Left lung (tissue), 10 donors: ENCODE measurements around the gene SLC7A8. TPM values are rescaled to one million over a fixed set of nuclear protein-coding genes. Genes with fewer than 3 reads are reported as not detected.
A peak's percentile ranks its signal among the peaks of the same experiment; 100 is the strongest.

Experiments used
- ATAC-seq: fragments of 200-7000 bp; cut with Tn5 transposase; one replicate; pipeline ENCODE4 v1.9.1; 2020; ENCODE audit warnings: moderate library complexity
- DNase-seq, 4 donors: peaks; one replicate each; pipeline ENCODE4 v3.0.0-alpha.2; 2013 to 2020
- H3K27ac ChIP-seq, 2 donors: fragments of 200-600 bp; sonication (generic) in 1 of 2; one replicate each; pipeline versions ENCODE4 v1.5.0 to v1.8.0; 2020 to 2021
- H3K27me3 ChIP-seq, 2 donors: fragments of 200-600 bp; sonication (generic) in 1 of 2; one replicate each; pipeline versions ENCODE4 v1.5.0 to v1.8.0; 2020 to 2021
- H3K36me3 ChIP-seq, 2 donors: fragments of 200-600 bp; sonication (generic) in 1 of 2; one replicate each; pipeline versions ENCODE4 v1.5.0 to v1.8.0; 2020 to 2021
- H3K4me1 ChIP-seq, 2 donors: fragments of 200-600 bp; one replicate each; pipeline ENCODE4 v1.8.0; 2021
- H3K4me3 ChIP-seq, 2 donors: fragments of 200-600 bp; sonication (generic) in 1 of 2; one replicate each; pipeline versions ENCODE4 v1.5.0 to v1.8.0; 2020 to 2021; ENCODE audit warnings: mild to moderate bottlenecking in 1 of 2
- H3K9me3 ChIP-seq, 2 donors: fragments of 200-600 bp; sonication (generic) in 1 of 2; one replicate each; pipeline versions ENCODE4 v1.5.0 to v1.8.0; 2020 to 2021
- intact Hi-C, 2 donors: fragments of 100-400 bp; cut with DNase I; formaldehyde crosslinking; loops; one replicate each; pipeline versions ENCODE4 v1.11.2 to v1.14.2; 2022
- polyA plus RNA-seq, 6 donors: library from polyadenylated mRNA; unstranded; fragments of 120-200 nt; gene quantifications; one replicate each; pipeline ENCODE4 v1.2.1, GENCODE V29; 2013; ENCODE audit not compliant: insufficient read length in 6 of 6
- total RNA-seq, 2 donors: library from RNA; stranded (reverse); fragmentation: NEBNext Ultra II Directional; extraction: Animal tissue kit (Norgen Biotek cat#: 25700); gene quantifications; one replicate each; pipeline ENCODE4 v1.2.1, GENCODE V29; 2021
- TF ChIP-seq, protein P1 (sequence below), 2 donors: fragments of 200-600 bp; sonication (generic) in 1 of 2; IDR thresholded peaks; one replicate each; pipeline versions ENCODE4 v1.5.0 to v1.8.0; 2021; ENCODE audit warnings: antibody characterized with exemption in 2 of 2
- donor health status: DM: no; HTN: yes; CAD: no.
- donor health status: DM: no; HTN: no; CAD: no.

The SLC7A8 gene
- total and polyA plus RNA-seq, 8 donors: 38.5 to 153 (median 124) TPM

DNA sequence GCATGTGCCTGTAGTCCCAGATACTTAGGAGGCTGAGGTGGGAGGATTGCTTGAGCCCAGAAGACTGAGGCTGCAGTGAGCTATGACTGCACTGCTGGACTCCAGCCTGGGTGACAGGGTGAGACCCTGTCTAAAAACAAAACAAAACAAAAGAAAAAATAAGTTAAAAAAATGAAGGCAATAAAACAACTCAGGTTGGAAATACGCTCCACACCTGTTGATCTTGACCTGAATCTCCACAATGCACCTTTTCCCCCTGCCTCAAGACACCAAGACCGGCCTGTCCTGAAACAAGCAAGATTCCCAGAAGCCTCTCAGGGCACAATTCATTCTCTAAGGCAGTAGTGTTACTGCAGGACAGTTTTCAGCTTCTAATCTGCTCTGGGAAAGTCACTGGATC is 43.6 kb downstream of the SLC7A8 start:
- H3K27ac ChIP-seq: no peak overlapping the region
- H3K36me3 ChIP-seq: peaks cover 0 to 20% of the 10 kb centered on the region in 2 donors
- intact Hi-C loops: no loop called here
- no peaks in the 10 kb centered on the region for H3K27me3 ChIP-seq
- peaks cover 0 to 10% of the 10 kb centered on the region in 2 donors for H3K4me1 ChIP-seq
- ATAC-seq (no peak), DNase-seq (no peak)
- H3K9me3 ChIP-seq: no peaks in the 10 kb centered on the region
- TF ChIP-seq, protein P1, sequence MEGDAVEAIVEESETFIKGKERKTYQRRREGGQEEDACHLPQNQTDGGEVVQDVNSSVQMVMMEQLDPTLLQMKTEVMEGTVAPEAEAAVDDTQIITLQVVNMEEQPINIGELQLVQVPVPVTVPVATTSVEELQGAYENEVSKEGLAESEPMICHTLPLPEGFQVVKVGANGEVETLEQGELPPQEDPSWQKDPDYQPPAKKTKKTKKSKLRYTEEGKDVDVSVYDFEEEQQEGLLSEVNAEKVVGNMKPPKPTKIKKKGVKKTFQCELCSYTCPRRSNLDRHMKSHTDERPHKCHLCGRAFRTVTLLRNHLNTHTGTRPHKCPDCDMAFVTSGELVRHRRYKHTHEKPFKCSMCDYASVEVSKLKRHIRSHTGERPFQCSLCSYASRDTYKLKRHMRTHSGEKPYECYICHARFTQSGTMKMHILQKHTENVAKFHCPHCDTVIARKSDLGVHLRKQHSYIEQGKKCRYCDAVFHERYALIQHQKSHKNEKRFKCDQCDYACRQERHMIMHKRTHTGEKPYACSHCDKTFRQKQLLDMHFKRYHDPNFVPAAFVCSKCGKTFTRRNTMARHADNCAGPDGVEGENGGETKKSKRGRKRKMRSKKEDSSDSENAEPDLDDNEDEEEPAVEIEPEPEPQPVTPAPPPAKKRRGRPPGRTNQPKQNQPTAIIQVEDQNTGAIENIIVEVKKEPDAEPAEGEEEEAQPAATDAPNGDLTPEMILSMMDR (IDR thresholded peaks at IDR 0.05): no peak
- no peak overlapping the region for H3K4me3 ChIP-seq

DNA sequence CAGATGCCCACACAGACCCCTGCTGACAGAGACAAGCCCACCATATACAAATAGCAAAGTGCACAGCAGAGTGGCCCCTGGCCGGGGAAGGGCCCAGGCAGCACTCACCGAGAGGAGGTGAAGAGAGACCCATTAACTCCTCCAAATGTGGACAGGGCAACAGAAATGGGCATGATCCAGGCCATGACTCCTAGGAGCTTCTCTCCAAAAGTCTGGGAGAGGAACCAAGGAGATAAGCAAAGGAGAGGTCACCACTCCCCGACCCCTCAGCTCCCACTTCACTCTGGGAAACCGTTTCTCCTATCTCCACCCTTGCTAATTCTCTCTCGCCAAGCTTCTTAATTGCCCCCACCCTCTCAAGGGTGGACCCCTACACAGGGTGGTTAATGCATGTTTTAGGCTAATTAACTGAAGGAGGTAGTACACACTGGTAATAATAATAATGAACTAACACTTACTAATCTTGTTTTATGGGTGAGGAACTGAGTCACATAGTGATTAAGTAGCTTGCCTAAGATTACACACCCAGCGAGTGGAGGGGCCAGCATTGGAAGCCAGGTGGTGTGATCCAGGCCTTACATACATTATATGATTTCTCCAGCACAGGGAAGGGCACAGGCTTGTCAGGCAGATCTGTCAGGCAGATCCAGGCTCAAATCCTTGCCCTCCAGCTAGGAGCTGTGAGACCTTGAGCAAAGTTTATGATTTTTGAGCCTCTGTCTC is 45.5 kb downstream of the SLC7A8 start:
- H3K9me3 ChIP-seq: no peaks in the 10 kb centered on the region
- no peak overlapping the region for H3K4me3 ChIP-seq
- no peak overlapping the region for H3K27ac ChIP-seq
- DNase-seq: no peak
- H3K4me1 ChIP-seq: peaks cover 0 to 10% of the 10 kb centered on the region in 2 donors
- TF ChIP-seq, protein P1 (IDR thresholded peaks at IDR 0.05): no peak
- ATAC-seq: no peak
- H3K27me3 ChIP-seq: no peaks in the 10 kb centered on the region
- peaks cover 0 to 20% of the 10 kb centered on the region in 2 donors for H3K36me3 ChIP-seq
- intact Hi-C loops: no loop called here

DNA sequence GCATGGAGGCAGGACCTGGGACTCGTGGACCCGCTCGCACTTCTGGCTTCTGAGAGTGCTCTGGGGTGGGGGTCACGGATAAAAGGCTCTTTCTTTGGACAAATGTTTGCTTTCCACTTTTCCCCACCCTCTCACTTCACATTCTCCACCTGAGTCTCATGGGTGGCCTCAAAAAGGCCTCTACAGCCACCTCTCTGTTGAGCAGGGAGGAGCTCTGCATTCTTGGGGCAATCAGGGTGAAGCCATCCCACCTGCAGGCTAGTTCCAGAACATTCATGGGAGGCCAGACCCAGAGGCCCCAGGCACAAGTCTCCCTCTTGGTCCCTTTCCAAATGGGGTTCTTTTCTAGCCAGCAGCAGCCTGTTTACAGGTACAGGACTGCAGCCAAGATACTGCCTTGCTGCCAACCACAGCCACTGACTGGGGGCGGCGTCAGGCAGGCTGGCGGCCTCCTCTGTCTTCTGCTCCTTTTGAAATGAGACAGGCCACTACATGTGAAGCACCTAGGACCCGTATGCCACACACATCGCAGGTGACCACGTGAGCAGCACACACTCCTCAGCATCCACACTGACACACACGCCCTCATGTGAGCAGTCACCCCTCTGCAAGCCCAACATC is 46.2 kb downstream of the SLC7A8 start:
- DNase-seq (no peak), ATAC-seq (peak; percentile 55)
- Histone ChIP-seq H3K9me3 (no peaks in the 10 kb centered on the region), H3K4me1 (peaks cover 0 to 7% of the 10 kb centered on the region in 2 donors), H3K27ac (no peak overlapping the region), H3K36me3 (peaks cover 0 to 24% of the 10 kb centered on the region in 2 donors), H3K27me3 (no peaks in the 10 kb centered on the region), H3K4me3 (no peak overlapping the region)
- TF ChIP-seq, protein P1 (IDR thresholded peaks at IDR 0.05): no peak
- intact Hi-C loops: no loop called here

DNA sequence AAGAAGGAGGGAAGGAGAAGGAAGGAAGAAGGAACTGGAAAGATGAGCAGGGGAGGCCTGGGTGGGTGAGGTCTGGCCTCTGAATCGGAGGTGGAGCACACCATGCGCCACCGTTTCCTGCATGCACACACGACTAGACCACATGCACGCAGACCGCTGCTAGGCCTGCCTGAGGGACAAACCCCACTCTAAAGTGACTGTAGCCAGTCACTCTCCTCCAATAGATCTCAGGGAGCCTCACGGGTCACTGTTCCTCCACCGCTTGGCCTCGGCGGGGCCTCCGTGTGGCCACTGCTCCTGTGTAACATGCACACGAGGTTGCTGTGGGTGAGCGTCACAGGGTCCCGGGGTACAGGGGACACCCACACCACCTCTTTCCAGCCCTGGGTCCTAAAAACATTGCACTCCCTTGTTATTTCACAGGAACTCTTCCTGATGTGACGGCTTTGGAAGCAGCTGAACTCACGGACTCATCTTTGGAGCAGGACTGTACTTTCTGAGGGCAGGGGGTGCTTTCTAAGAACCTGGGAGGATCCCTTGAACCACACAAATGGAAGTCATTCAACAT is 46.8 kb downstream of the SLC7A8 start:
- H3K36me3 ChIP-seq: peaks cover 0 to 27% of the 10 kb centered on the region in 2 donors
- intact Hi-C loops: no loop called here
- H3K27me3 ChIP-seq: no peaks in the 10 kb centered on the region
- no peaks in the 10 kb centered on the region for H3K9me3 ChIP-seq
- TF ChIP-seq, protein P1 (IDR thresholded peaks at IDR 0.05): no peak
- no peak for ATAC-seq
- H3K4me1 ChIP-seq: peaks cover 0 to under 1% of the 10 kb centered on the region in 2 donors
- H3K27ac ChIP-seq: no peak overlapping the region
- no peak overlapping the region for H3K4me3 ChIP-seq
- DNase-seq: no peak

DNA sequence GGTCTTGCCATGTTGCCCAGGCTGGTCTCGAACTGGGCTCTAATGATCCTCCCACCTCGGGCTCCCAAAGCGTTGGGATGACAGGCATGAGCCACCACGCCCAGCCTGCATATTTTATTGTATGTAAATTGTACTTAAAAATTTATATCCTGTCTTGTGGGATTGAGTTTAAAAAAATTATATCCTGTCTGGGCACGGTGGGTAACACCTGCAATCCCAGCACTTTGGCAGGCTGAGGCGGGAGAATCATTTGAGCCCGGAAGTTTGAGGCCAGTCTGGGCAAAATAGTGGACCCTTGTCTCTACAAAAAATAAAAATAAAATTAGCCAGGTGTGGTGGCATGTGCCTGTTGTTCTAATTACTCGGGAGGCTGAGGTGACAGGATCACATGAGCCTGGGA is 50.5 kb downstream of the SLC7A8 start:
- Histone ChIP-seq H3K9me3 (no peaks in the 10 kb centered on the region), H3K27ac (no peak overlapping the region), H3K36me3 (peaks cover 0 to 19% of the 10 kb centered on the region in 2 donors), H3K4me1 (peaks cover 0 to 10% of the 10 kb centered on the region in 2 donors), H3K27me3 (no peaks in the 10 kb centered on the region), H3K4me3 (no peak overlapping the region)
- TF ChIP-seq, protein P1 (IDR thresholded peaks at IDR 0.05): no peak
- intact Hi-C loops: no loop called here
- ATAC-seq (no peak), DNase-seq (no peak)
